HG02970 (cell line): Measurements from ENCODE around the gene CORO2B.

ENCODE experiments used
- ATAC-seq: cut with Tn5 transposase; IDR thresholded peaks from one replicate; pipeline ENCODE4 v1.9.1; 2021; ENCODE audit warnings: mild to moderate bottlenecking, moderate library complexity, moderate number of reproducible peaks; ENCODE audit not compliant: unreplicated experiment, low FRiP score

Gene CORO2B

GRCh38 chr15:68691705-68692104 is 112.9 kb downstream of the CORO2B start:
- ATAC-seq, result no peak

GRCh38 chr15:68693071-68693470 is 114.3 kb downstream of the CORO2B start:
- ATAC-seq, result no peak

- ATAC-seq, result no peak
Measured at GRCh38 chr15:68694111-68694510, 115.3 kb downstream of the CORO2B start.

- no peak for ATAC-seq
Measured at GRCh38 chr15:68695061-68695595, 116.3 kb downstream of the CORO2B start.

- ATAC-seq, result no peak
Measured at GRCh38 chr15:68696414-68697363, 117.9 kb downstream of the CORO2B start.

GRCh38 chr15:68697711-68698690 is 119.2 kb downstream of the CORO2B start:
- no peak for ATAC-seq

GRCh38 chr15:68698708-68699107 is 119.9 kb downstream of the CORO2B start:
- no peak for ATAC-seq

- no peak for ATAC-seq
Measured at GRCh38 chr15:68699124-68699880, 120.5 kb downstream of the CORO2B start.

GRCh38 chr15:68699881-68700454 is 121.2 kb downstream of the CORO2B start:
- ATAC-seq, result no peak

- no peak for ATAC-seq
Measured at GRCh38 chr15:68700455-68701123, 121.8 kb downstream of the CORO2B start.

- ATAC-seq, result no peak
Measured at GRCh38 chr15:68701886-68702285, 123.1 kb downstream of the CORO2B start.

GRCh38 chr15:68704496-68705021 is 125.8 kb downstream of the CORO2B start:
- ATAC-seq, result no peak

- no peak for ATAC-seq
Measured at GRCh38 chr15:68706256-68706655, 127.5 kb downstream of the CORO2B start.

- no peak for ATAC-seq
Measured at GRCh38 chr15:68706931-68707330, 128.1 kb downstream of the CORO2B start.

GRCh38 chr15:68707386-68707785 is 128.6 kb downstream of the CORO2B start:
- no peak for ATAC-seq

- no peak for ATAC-seq
Measured at GRCh38 chr15:68709876-68710275, 131.1 kb downstream of the CORO2B start.

- no peak for ATAC-seq
Measured at GRCh38 chr15:68710536-68710935, 131.7 kb downstream of the CORO2B start.

- ATAC-seq, result no peak
Measured at GRCh38 chr15:68711406-68711805, 132.6 kb downstream of the CORO2B start.

GRCh38 chr15:68712886-68713285 is 134.1 kb downstream of the CORO2B start:
- no peak for ATAC-seq
